HEK293 (cell line): ENCODE measurements around the gene PDXDC1.
"Not testable (repeated sequence)": the region's sequence is repeated elsewhere in the genome, so short reads cannot be mapped to it uniquely, and the experiment has no call there.

Source experiments
- CTCF ChIA-PET: fragments of 350-600 bp; formaldehyde crosslinking; extraction: SDS; loops from one replicate; lab custom pipeline; 2021; ENCODE audit warnings: antibody characterized with exemption; lab: Yijun Ruan, JAX
- POLR2A ChIA-PET: fragments of 300-600 bp; formaldehyde crosslinking; extraction: SDS; loops from one replicate; lab custom pipeline; 2020; ENCODE audit warnings: antibody characterized with exemption, inconsistent platforms; lab: Yijun Ruan, JAX
- H3K27ac ChIP-seq: fragments of 200-500 bp; sonication (Bioruptor generic); 2 replicates; pipeline ENCODE4 v1.5.1; 2014; ENCODE audit warnings: low read depth, low read length, control low read depth, inconsistent platforms; ENCODE audit errors: extremely low read depth
- H3K36me3 ChIP-seq, 2 experiments: fragments of 200-500 bp in 1 of 2; sonication (Bioruptor generic) in 1 of 2; 1 replicate in 1 of 2; 2 replicates in 1 of 2; pipeline ENCODE4 v1.5.1; 2014 to 2017; ENCODE audit warnings: inconsistent platforms in 2 of 2, low read length in 2 of 2; ENCODE audit not compliant: control insufficient read depth in 2 of 2, insufficient read depth in 1 of 2
- H3K4me1 ChIP-seq: fragments of 200-500 bp; sonication (Bioruptor generic); 2 replicates; pipeline ENCODE4 v1.5.1; 2014; ENCODE audit warnings: mild to moderate bottlenecking, low read length, inconsistent platforms; ENCODE audit not compliant: control insufficient read depth, insufficient read depth
- H3K4me3 ChIP-seq: 2 replicates; pipeline ENCODE4 v1.5.1; 2011; ENCODE audit warnings: low read depth, mild to moderate bottlenecking, control low read depth, low read length, moderate library complexity
- H3K9me3 ChIP-seq: fragments of 200-500 bp; sonication (Bioruptor generic); 2 replicates; pipeline ENCODE4 v1.5.1; 2014; ENCODE audit warnings: low read depth, low read length, inconsistent platforms; ENCODE audit not compliant: control insufficient read depth, insufficient read depth
- EGR2 ChIP-seq: fragments of 450-650 bp; formaldehyde crosslinking; IDR thresholded peaks from 2 replicates; pipeline ENCODE4 v1.5.1; 2016; ENCODE audit warnings: low read depth, missing biosample characterization, missing genetic modification characterization
- HIC1 ChIP-seq: fragments of 450-650 bp; formaldehyde crosslinking; IDR thresholded peaks from 2 replicates; pipeline ENCODE4 v1.5.1; 2016; ENCODE audit warnings: missing biosample characterization, missing genetic modification characterization
- IKZF3 ChIP-seq: fragments of 450-650 bp; IDR thresholded peaks from 2 replicates; pipeline ENCODE4 v1.5.0; 2018; ENCODE audit warnings: missing biosample characterization, mild to moderate bottlenecking, missing genetic modification characterization, moderate library complexity
- KLF1 ChIP-seq: fragments of 450-650 bp; formaldehyde crosslinking; IDR thresholded peaks from 2 replicates; pipeline ENCODE4 v1.5.1; 2016; ENCODE audit warnings: missing biosample characterization, missing genetic modification characterization
- KLF9 ChIP-seq: fragments of 450-650 bp; formaldehyde crosslinking; IDR thresholded peaks from 2 replicates; pipeline ENCODE4 v1.5.1; 2016; ENCODE audit warnings: missing biosample characterization, missing genetic modification characterization, low read depth
- SP2 ChIP-seq: fragments of 450-650 bp; formaldehyde crosslinking; IDR thresholded peaks from 2 replicates; pipeline ENCODE4 v1.5.1; 2016; ENCODE audit warnings: missing biosample characterization, missing genetic modification characterization
- SP3 ChIP-seq: fragments of 450-650 bp; formaldehyde crosslinking; IDR thresholded peaks from 2 replicates; pipeline ENCODE4 v1.5.1; 2016; ENCODE audit warnings: missing biosample characterization, missing genetic modification characterization
- ZBTB26 ChIP-seq: fragments of 450-650 bp; formaldehyde crosslinking; optimal IDR thresholded peaks from 2 replicates; pipeline ENCODE3; 2016; ENCODE audit warnings: missing biosample characterization, mild to moderate bottlenecking, missing genetic modification characterization
- ZBTB8A ChIP-seq: fragments of 450-650 bp; formaldehyde crosslinking; IDR thresholded peaks from 2 replicates; pipeline ENCODE4 v1.5.1; 2016; ENCODE audit warnings: missing biosample characterization, missing genetic modification characterization
- ZFHX2 ChIP-seq: fragments of 450-650 bp; formaldehyde crosslinking; conservative IDR thresholded peaks from 2 replicates; pipeline ENCODE4 v1.5.1; 2016; ENCODE audit warnings: missing biosample characterization, missing genetic modification characterization
- ZNF398 ChIP-seq: fragments of 450-650 bp; formaldehyde crosslinking; IDR thresholded peaks from 2 replicates; pipeline ENCODE4 v1.5.1; 2017; ENCODE audit warnings: missing biosample characterization, missing genetic modification characterization

PDXDC1 gene

GRCh38 chr16:15154650-15155562 is 180.1 kb downstream of the PDXDC1 start:
- POLR2A ChIA-PET, H3K9me3 ChIP-seq, H3K4me1 ChIP-seq, H3K27ac ChIP-seq, CTCF ChIA-PET, H3K36me3 ChIP-seq: not testable (repeated sequence)
- H3K4me3 ChIP-seq: peak overlapping the region; percentile 41
- peak; percentile 71 for TF ChIP-seq SP2 (tag by site-specific recombination)
- TF ChIP-seq ZFHX2 (tag by site-specific recombination): peak; percentile 74
- peak; percentile 60 for TF ChIP-seq ZBTB8A
- TF ChIP-seq KLF1 (tag by site-specific recombination): peak; percentile 71
- TF ChIP-seq SP3 (tag by site-specific recombination): peak; percentile 72
- peak; percentile 55 for TF ChIP-seq ZBTB26 (tag by site-specific recombination)
- peak; percentile 54; the same call in 1 of the 2 replicates for TF ChIP-seq KLF9 (tag by site-specific recombination)
- peak; percentile 47; the same call in 1 of the 2 replicates for TF ChIP-seq EGR2 (tag by site-specific recombination)
- TF ChIP-seq IKZF3 (tag by site-specific recombination): peak; percentile 41
- TF ChIP-seq HIC1: peak; percentile 67; the same call in 1 of the 2 replicates
- TF ChIP-seq ZNF398: 0 out of 2 replicates have a peak, but pooled peaks have one; percentile 24

- H3K4me3 ChIP-seq, POLR2A ChIA-PET, H3K36me3 ChIP-seq, H3K27ac ChIP-seq, H3K4me1 ChIP-seq, H3K9me3 ChIP-seq, CTCF ChIA-PET: not testable (repeated sequence)
Observed at GRCh38 chr16:15157644-15158043, 182.8 kb downstream of the PDXDC1 start.

GRCh38 chr16:15159671-15160070 is 184.8 kb downstream of the PDXDC1 start:
- H3K27ac ChIP-seq, CTCF ChIA-PET, H3K36me3 ChIP-seq, H3K9me3 ChIP-seq, POLR2A ChIA-PET, H3K4me1 ChIP-seq, H3K4me3 ChIP-seq: not testable (repeated sequence)

GRCh38 chr16:15160571-15160970 is 185.7 kb downstream of the PDXDC1 start:
- H3K27ac ChIP-seq, CTCF ChIA-PET, H3K4me1 ChIP-seq, H3K9me3 ChIP-seq, H3K4me3 ChIP-seq, POLR2A ChIA-PET, H3K36me3 ChIP-seq: not testable (repeated sequence)

- H3K4me3 ChIP-seq, POLR2A ChIA-PET, H3K9me3 ChIP-seq, H3K4me1 ChIP-seq, CTCF ChIA-PET, H3K27ac ChIP-seq, H3K36me3 ChIP-seq: not testable (repeated sequence)
Observed at GRCh38 chr16:15163055-15163454, 188.2 kb downstream of the PDXDC1 start.

GRCh38 chr16:15166177-15166576 is 191.4 kb downstream of the PDXDC1 start:
- POLR2A ChIA-PET, CTCF ChIA-PET: not testable (repeated sequence)

GRCh38 chr16:15168303-15168702 is 193.5 kb downstream of the PDXDC1 start:
- H3K36me3 ChIP-seq, H3K9me3 ChIP-seq, H3K4me1 ChIP-seq, POLR2A ChIA-PET, H3K27ac ChIP-seq, H3K4me3 ChIP-seq, CTCF ChIA-PET: not testable (repeated sequence)

More at GRCh38 chr16:15166177-15166576, 191.4 kb downstream of the PDXDC1 start:
- H3K27ac ChIP-seq, H3K36me3 ChIP-seq, H3K4me1 ChIP-seq, H3K9me3 ChIP-seq, H3K4me3 ChIP-seq: not testable (repeated sequence)
